ENCODE data around the gene GTF2A1L.

DNA sequence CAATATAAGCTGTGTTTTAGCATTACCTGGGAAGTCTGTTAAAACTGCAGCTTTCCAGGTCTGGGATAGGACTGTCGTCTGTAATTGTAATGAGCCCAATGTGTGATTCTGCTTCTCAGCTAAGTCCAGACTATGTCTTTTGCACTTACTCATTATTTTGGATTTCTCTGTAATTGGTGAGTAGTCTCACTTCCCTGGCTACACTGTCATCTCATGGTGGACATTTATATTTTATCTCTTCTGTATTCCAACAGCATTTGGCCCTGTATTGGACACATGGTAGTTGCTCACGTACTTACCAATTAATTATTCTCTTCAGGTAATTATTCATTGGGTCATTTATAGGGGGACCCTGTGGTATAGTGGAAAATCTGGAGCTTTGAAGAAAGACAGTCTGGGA, 109.9 kb downstream of the GTF2A1L start:
- TF ChIP-seq, protein P1, sequence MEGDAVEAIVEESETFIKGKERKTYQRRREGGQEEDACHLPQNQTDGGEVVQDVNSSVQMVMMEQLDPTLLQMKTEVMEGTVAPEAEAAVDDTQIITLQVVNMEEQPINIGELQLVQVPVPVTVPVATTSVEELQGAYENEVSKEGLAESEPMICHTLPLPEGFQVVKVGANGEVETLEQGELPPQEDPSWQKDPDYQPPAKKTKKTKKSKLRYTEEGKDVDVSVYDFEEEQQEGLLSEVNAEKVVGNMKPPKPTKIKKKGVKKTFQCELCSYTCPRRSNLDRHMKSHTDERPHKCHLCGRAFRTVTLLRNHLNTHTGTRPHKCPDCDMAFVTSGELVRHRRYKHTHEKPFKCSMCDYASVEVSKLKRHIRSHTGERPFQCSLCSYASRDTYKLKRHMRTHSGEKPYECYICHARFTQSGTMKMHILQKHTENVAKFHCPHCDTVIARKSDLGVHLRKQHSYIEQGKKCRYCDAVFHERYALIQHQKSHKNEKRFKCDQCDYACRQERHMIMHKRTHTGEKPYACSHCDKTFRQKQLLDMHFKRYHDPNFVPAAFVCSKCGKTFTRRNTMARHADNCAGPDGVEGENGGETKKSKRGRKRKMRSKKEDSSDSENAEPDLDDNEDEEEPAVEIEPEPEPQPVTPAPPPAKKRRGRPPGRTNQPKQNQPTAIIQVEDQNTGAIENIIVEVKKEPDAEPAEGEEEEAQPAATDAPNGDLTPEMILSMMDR (IDR thresholded peaks at IDR 0.05 in 8 of 11, conservative IDR thresholded peaks at IDR 0.05 in 3 of 11), result no peak
- no peak for TF ChIP-seq POLR2AphosphoS5 (IDR thresholded peaks at IDR 0.05)
- TF ChIP-seq POLR2A (IDR thresholded peaks at IDR 0.05), result no peak
